ENCODE data around the gene MGRN1.
"Not testable (repeated sequence)": the region's sequence is repeated elsewhere in the genome, so short reads cannot be mapped to it uniquely, and the experiment has no call there.

Gene MGRN1

DNA sequence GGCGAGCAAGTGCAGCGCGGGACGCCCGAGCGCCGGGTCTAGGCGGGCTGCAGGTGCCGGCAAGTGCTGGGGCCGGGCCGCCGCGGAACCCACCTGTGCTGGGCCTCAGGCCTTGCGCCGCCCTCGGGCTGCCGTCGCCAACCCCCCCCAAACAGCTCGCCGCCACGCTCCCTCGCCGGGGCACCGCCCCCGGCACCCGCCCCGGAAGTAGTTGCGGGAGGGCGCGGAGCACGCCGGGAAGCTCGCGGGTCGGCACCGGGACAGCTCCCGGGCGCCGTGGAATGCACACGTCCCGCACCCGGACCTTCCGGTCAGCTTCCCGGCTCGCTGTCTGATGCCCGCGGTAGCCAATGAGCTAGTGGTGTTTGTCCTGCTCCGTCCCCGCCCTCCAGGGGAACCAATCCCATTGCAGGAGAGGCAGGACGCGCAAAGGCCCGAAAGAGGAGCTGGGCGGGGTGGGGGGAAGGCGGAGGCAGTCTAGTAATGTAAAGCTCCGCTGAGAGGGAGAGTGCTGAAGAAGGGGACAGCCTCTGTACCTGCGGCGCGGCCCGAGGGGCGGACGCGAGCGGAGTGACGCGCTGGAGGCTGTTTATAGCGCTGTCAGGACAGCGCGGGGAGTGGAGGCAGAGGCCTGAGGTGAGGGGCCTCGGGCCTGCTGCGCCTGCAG lies 109.6 kb downstream of the MGRN1 start, which contains the start of the genes ANKS3 and DNAAF8:
Gene ANKS3, minus strand, starts transcription at position 209 of the 667 bp plus-strand sequence. CDS start 4,122 bp downstream, outside the sequence.
Gene DNAAF8, plus strand, starts transcription at position 475 of the 667 bp plus-strand sequence. CDS start 1,978 bp downstream, outside the sequence.
- peak within 1 kb of the TSS; percentile 70 to 83 for H3K9ac ChIP-seq (ENCODE audit: low read depth in 1 of 2, low read length in 2 of 2)
- no peaks in the 10 kb centered on the region for H3K9me3 ChIP-seq (ENCODE audit: control insufficient read depth in 1 of 2, low read length in 2 of 2)
- peaks cover 5 to 13% of the 10 kb centered on the region in 2 donors for H3K4me1 ChIP-seq (ENCODE audit: control insufficient read depth in 1 of 2, insufficient read depth in 2 of 2, low read length in 2 of 2)
- peaks cover 6 to 15% of the 10 kb centered on the region in 2 donors for H3K36me3 ChIP-seq (ENCODE audit: control insufficient read depth in 1 of 2, insufficient read depth in 2 of 2, low read length in 2 of 2)
- H3K4me3 ChIP-seq (ENCODE audit: low read depth in 1 of 2, low read length in 2 of 2), result peak within 1 kb of the TSS; percentile 94 to 95
- peak within 1 kb of the TSS; percentile 68 for H3K27ac ChIP-seq (ENCODE audit: low read depth, low read length)
- no peaks in the 10 kb centered on the region for H3K27me3 ChIP-seq (ENCODE audit: control insufficient read depth in 1 of 2, insufficient read depth in 2 of 2, low read length in 2 of 2)

- Histone ChIP-seq H3K4me1 (ENCODE audit: control insufficient read depth in 1 of 2, insufficient read depth in 2 of 2, low read length in 2 of 2) (peaks cover 5 to 13% of the 10 kb centered on the region in 2 donors), H3K27ac (ENCODE audit: low read depth, low read length) (peak overlapping the region; percentile 68), H3K27me3 (ENCODE audit: control insufficient read depth in 1 of 2, insufficient read depth in 2 of 2, low read length in 2 of 2) (no peaks in the 10 kb centered on the region), H3K9me3 (ENCODE audit: control insufficient read depth in 1 of 2, low read length in 2 of 2) (no peaks in the 10 kb centered on the region), H3K9ac (ENCODE audit: low read depth in 1 of 2, low read length in 2 of 2) (peak overlapping the region; percentile 54 to 65), H3K36me3 (ENCODE audit: control insufficient read depth in 1 of 2, insufficient read depth in 2 of 2, low read length in 2 of 2) (peaks cover 2 to 9% of the 10 kb centered on the region in 2 donors), H3K4me3 (ENCODE audit: low read depth in 1 of 2, low read length in 2 of 2) (peak overlapping the region; percentile 94 to 95)
Observed at GRCh38 chr16:4734730-4735535, 110.3 kb downstream of the MGRN1 start.

GRCh38 chr16:4736546-4736945 lies 111.9 kb downstream of the MGRN1 start:
- H3K4me1 ChIP-seq (ENCODE audit: control insufficient read depth in 1 of 2, insufficient read depth in 2 of 2, low read length in 2 of 2), result peaks cover 5 to 13% of the 10 kb centered on the region in 2 donors

DNA sequence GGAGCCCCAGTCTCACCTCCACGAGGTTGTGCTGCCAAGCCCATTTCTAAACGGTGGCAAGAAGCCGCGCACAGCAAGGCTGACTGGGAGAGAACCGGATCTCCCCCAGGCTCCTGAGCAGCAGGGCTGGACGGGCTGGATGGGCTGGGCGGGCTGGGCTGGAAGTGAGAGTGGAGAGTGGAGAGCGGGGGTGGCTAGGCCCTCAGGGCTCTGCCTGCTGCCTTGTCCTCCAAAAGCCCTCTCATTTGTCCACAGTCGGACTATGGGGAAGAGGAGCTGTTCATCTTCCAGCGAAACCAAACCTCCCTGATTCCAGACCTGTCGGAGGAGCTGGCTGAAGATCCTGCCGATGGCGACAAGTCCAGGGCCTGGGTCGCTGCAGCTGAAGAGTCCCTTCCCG lies 112.9 kb downstream of the MGRN1 start:
- Histone ChIP-seq H3K4me3 (ENCODE audit: low read depth in 1 of 2, low read length in 2 of 2) (no peak overlapping the region), H3K9ac (ENCODE audit: low read depth in 1 of 2, low read length in 2 of 2) (no peak overlapping the region), H3K4me1 (ENCODE audit: control insufficient read depth in 1 of 2, insufficient read depth in 2 of 2, low read length in 2 of 2) (peaks cover 5 to 13% of the 10 kb centered on the region in 2 donors), H3K36me3 (ENCODE audit: control insufficient read depth in 1 of 2, insufficient read depth in 2 of 2, low read length in 2 of 2) (no peaks in the 10 kb centered on the region), H3K27ac (ENCODE audit: low read depth, low read length) (no peak overlapping the region), H3K9me3 (ENCODE audit: control insufficient read depth in 1 of 2, low read length in 2 of 2) (no peaks in the 10 kb centered on the region), H3K27me3 (ENCODE audit: control insufficient read depth in 1 of 2, insufficient read depth in 2 of 2, low read length in 2 of 2) (no peaks in the 10 kb centered on the region)

More at GRCh38 chr16:4736546-4736945, 111.9 kb downstream of the MGRN1 start:
- Histone ChIP-seq H3K9me3 (ENCODE audit: control insufficient read depth in 1 of 2, low read length in 2 of 2) (no peaks in the 10 kb centered on the region), H3K4me3 (ENCODE audit: low read depth in 1 of 2, low read length in 2 of 2) (no peak overlapping the region), H3K27me3 (ENCODE audit: control insufficient read depth in 1 of 2, insufficient read depth in 2 of 2, low read length in 2 of 2) (no peaks in the 10 kb centered on the region), H3K36me3 (ENCODE audit: control insufficient read depth in 1 of 2, insufficient read depth in 2 of 2, low read length in 2 of 2) (no peaks in the 10 kb centered on the region), H3K27ac (ENCODE audit: low read depth, low read length) (no peak overlapping the region), H3K9ac (ENCODE audit: low read depth in 1 of 2, low read length in 2 of 2) (no peak overlapping the region)

DNA sequence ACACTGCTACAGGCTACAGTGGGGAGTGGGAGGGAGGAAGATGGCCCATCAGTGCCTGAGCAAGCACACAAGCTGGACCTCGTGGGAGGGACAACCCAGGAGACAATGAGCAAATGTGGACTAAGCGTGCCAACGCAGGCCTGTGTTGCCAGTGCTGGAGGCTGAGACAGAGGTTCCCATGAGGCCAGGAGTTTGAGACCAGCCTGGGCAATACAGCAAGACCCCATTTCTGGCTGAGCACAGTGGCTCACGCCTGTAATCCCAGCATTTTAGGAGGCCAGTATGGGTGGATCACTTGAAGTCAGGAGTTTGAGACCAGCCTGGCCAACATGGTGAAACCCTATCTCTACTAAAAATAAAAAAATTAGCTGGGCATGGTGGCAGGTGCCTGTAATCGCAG lies 113.7 kb downstream of the MGRN1 start:
- H3K4me1 ChIP-seq (ENCODE audit: control insufficient read depth in 1 of 2, insufficient read depth in 2 of 2, low read length in 2 of 2), result peaks cover 12 to 16% of the 10 kb centered on the region in 2 donors
- not testable (repeated sequence) for H3K27ac ChIP-seq (ENCODE audit: low read depth, low read length); H3K9ac ChIP-seq (ENCODE audit: low read depth in 1 of 2, low read length in 2 of 2); H3K4me3 ChIP-seq (ENCODE audit: low read depth in 1 of 2, low read length in 2 of 2); H3K27me3 ChIP-seq (ENCODE audit: control insufficient read depth in 1 of 2, insufficient read depth in 2 of 2, low read length in 2 of 2); H3K9me3 ChIP-seq (ENCODE audit: control insufficient read depth in 1 of 2, low read length in 2 of 2); H3K36me3 ChIP-seq (ENCODE audit: control insufficient read depth in 1 of 2, insufficient read depth in 2 of 2, low read length in 2 of 2)
